Parathyroid adenoma (tissue), 2 donors: ENCODE results near the gene PRUNE1.

ENCODE experiments used
- H2AFZ ChIP-seq: fragments of 300-600 bp; sonication (generic); one replicate; pipeline ENCODE4 v1.7.0; 2017; ENCODE audit warnings: antibody characterized with exemption, mild to moderate bottlenecking
- H3K27ac ChIP-seq: fragments of 300-600 bp; sonication (generic); one replicate; pipeline ENCODE4 v1.7.0; 2017
- H3K27me3 ChIP-seq: fragments of 300-600 bp; sonication (generic); one replicate; pipeline ENCODE4 v1.7.0; 2017; ENCODE audit warnings: low read length; ENCODE audit not compliant: control insufficient read depth, insufficient read depth
- H3K36me3 ChIP-seq: fragments of 300-600 bp; sonication (generic); one replicate; pipeline ENCODE4 v1.7.0; 2017; ENCODE audit warnings: low read length; ENCODE audit not compliant: control insufficient read depth, insufficient read depth
- H3K4me1 ChIP-seq: fragments of 300-600 bp; sonication (generic); one replicate; pipeline ENCODE4 v1.7.0; 2017; ENCODE audit warnings: control low read depth
- H3K4me2 ChIP-seq: fragments of 300-600 bp; sonication (generic); one replicate; pipeline ENCODE4 v1.7.0; 2017; ENCODE audit warnings: low read length
- H3K4me3 ChIP-seq: fragments of 300-600 bp; sonication (generic); one replicate; pipeline ENCODE4 v1.7.0; 2017; ENCODE audit warnings: low read depth, low read length
- H3K79me2 ChIP-seq: fragments of 300-600 bp; sonication (generic); one replicate; pipeline ENCODE4 v1.7.0; 2017; ENCODE audit warnings: control low read depth
- H3K9ac ChIP-seq: fragments of 300-600 bp; sonication (generic); one replicate; pipeline ENCODE4 v1.7.0; 2017; ENCODE audit warnings: mild to moderate bottlenecking
- H3K9me3 ChIP-seq: fragments of 300-600 bp; sonication (generic); one replicate; pipeline ENCODE4 v1.7.0; 2017; ENCODE audit warnings: low read length; ENCODE audit not compliant: control insufficient read depth
- TF ChIP-seq, protein P1 (sequence below): fragments of 300-600 bp; sonication (generic); IDR thresholded peaks from one replicate; pipeline ENCODE4 v1.7.0; 2017; ENCODE audit warnings: antibody characterized with exemption, mild to moderate bottlenecking
- donor health status: primary hyperparathyroidism.

Gene PRUNE1

GRCh38 chr1:150973258-150973835 is 34.9 kb upstream of the PRUNE1 start:
- peaks cover 25% of the 10 kb centered on the region for H3K4me1 ChIP-seq
- TF ChIP-seq, protein P1, sequence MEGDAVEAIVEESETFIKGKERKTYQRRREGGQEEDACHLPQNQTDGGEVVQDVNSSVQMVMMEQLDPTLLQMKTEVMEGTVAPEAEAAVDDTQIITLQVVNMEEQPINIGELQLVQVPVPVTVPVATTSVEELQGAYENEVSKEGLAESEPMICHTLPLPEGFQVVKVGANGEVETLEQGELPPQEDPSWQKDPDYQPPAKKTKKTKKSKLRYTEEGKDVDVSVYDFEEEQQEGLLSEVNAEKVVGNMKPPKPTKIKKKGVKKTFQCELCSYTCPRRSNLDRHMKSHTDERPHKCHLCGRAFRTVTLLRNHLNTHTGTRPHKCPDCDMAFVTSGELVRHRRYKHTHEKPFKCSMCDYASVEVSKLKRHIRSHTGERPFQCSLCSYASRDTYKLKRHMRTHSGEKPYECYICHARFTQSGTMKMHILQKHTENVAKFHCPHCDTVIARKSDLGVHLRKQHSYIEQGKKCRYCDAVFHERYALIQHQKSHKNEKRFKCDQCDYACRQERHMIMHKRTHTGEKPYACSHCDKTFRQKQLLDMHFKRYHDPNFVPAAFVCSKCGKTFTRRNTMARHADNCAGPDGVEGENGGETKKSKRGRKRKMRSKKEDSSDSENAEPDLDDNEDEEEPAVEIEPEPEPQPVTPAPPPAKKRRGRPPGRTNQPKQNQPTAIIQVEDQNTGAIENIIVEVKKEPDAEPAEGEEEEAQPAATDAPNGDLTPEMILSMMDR = no peak
- no peaks in the 10 kb centered on the region for H3K36me3 ChIP-seq

GRCh38 chr1:150973836-150974579 is 34.2 kb upstream of the PRUNE1 start:
- H3K4me2 ChIP-seq = peak overlapping the region; percentile 89
- no peaks in the 10 kb centered on the region for H3K27me3 ChIP-seq
- H3K27ac ChIP-seq = peak overlapping the region; percentile 66
- peaks cover 25% of the 10 kb centered on the region for H3K4me1 ChIP-seq
- H3K36me3 ChIP-seq = no peaks in the 10 kb centered on the region
- no peaks in the 10 kb centered on the region for H3K9me3 ChIP-seq
- no peak overlapping the region for H3K9ac ChIP-seq
- peak overlapping the region; percentile 79 for H3K4me3 ChIP-seq
- TF ChIP-seq, protein P1 = no peak
- H2AFZ ChIP-seq = peak overlapping the region; percentile 73
- H3K79me2 ChIP-seq = peaks cover 13% of the 10 kb centered on the region

More at GRCh38 chr1:150973258-150973835, 34.9 kb upstream of the PRUNE1 start:
- peak overlapping the region; percentile 89 for H3K4me2 ChIP-seq
- H3K27me3 ChIP-seq = no peaks in the 10 kb centered on the region
- H2AFZ ChIP-seq = no peak overlapping the region
- H3K9me3 ChIP-seq = no peaks in the 10 kb centered on the region
- peaks cover 13% of the 10 kb centered on the region for H3K79me2 ChIP-seq
- H3K9ac ChIP-seq = no peak overlapping the region
- peak overlapping the region; percentile 79 for H3K4me3 ChIP-seq
- H3K27ac ChIP-seq = peak overlapping the region; percentile 66

- Histone ChIP-seq H3K4me2 (peak within 1 kb of the TSS; percentile 89), H3K9me3 (no peaks in the 10 kb centered on the region), H3K36me3 (no peaks in the 10 kb centered on the region), H3K9ac (no peak within 1 kb of the TSS), H3K27ac (peak within 1 kb of the TSS; percentile 66), H3K4me3 (peak within 1 kb of the TSS; percentile 79), H3K4me1 (peaks cover 29% of the 10 kb centered on the region), H3K27me3 (no peaks in the 10 kb centered on the region), H3K79me2 (peaks cover 10% of the 10 kb centered on the region), H2AFZ (peak within 1 kb of the TSS; percentile 80)
- TF ChIP-seq, protein P1 = no peak
Measured at GRCh38 chr1:150974580-150975478, 33.4 kb upstream of the PRUNE1 start, which contains the start of gene CERS2. CERS2 (minus strand) TSS chr1:150974835; CDS start chr1:150969090, 5,745 bp downstream.

- no peaks in the 10 kb centered on the region for H3K9me3 ChIP-seq
- peaks cover 31% of the 10 kb centered on the region for H3K4me1 ChIP-seq
- TF ChIP-seq, protein P1 = no peak
- H3K27ac ChIP-seq = peak overlapping the region; percentile 71
- H2AFZ ChIP-seq = no peak overlapping the region
- H3K9ac ChIP-seq = no peak overlapping the region
- peaks cover 10% of the 10 kb centered on the region for H3K79me2 ChIP-seq
- no peak overlapping the region for H3K4me3 ChIP-seq
- H3K36me3 ChIP-seq = no peaks in the 10 kb centered on the region
- no peak overlapping the region for H3K4me2 ChIP-seq
- H3K27me3 ChIP-seq = no peaks in the 10 kb centered on the region
Measured at GRCh38 chr1:150976401-150976821, 31.8 kb upstream of the PRUNE1 start.
